Cardiac muscle cell (in vitro differentiated cells and primary cell): Measurements from ENCODE around the gene AVPR2. TPM values are rescaled to one million over a fixed set of nuclear protein-coding genes. Genes with fewer than 3 reads are reported as not detected.
A peak's percentile ranks its signal among the peaks of the same experiment; 100 is the strongest.

Experiments
- DNase-seq, 2 donors: peaks; one replicate each; pipeline versions ENCODE4 v3.0.0 to v3.0.0-alpha.2; 2010 to 2017; ENCODE audit warnings: low read depth in 1 of 2, low spot score in 1 of 2
- H3K27ac ChIP-seq: fragments of 200-600 bp; sonication (generic); 2 replicates; pipeline ENCODE4 v1.5.1; 2016
- H3K27me3 ChIP-seq: fragments of 200-600 bp; sonication (generic); 2 replicates; pipeline ENCODE4 v1.6.0; 2016; ENCODE audit warnings: control low read depth
- H3K36me3 ChIP-seq: fragments of 200-600 bp; sonication (generic); 2 replicates; pipeline ENCODE4 v1.5.1; 2016; ENCODE audit warnings: control low read depth
- H3K4me1 ChIP-seq: fragments of 200-600 bp; sonication (generic); 2 replicates; pipeline ENCODE4 v1.8.1; 2017; ENCODE audit warnings: low read depth, mild to moderate bottlenecking, mixed run types
- H3K4me3 ChIP-seq: fragments of 200-600 bp; sonication (generic); 2 replicates; pipeline ENCODE4 v1.5.1; 2016; ENCODE audit warnings: mild to moderate bottlenecking
- H3K9me3 ChIP-seq: fragments of 200-600 bp; sonication (generic); 2 replicates; pipeline ENCODE4 v1.5.1; 2017; ENCODE audit warnings: low read depth, mild to moderate bottlenecking, control low read depth
- CTCF ChIP-seq: IDR thresholded peaks from 2 replicates; pipeline ENCODE4 v1.5.1; 2012; ENCODE audit warnings: low read depth, mild to moderate bottlenecking, low read length
- polyA plus RNA-seq: library from polyadenylated mRNA; unstranded; fragments of >200 nt; fragmentation: Nextera tagmentation; extraction: Ambion mirVana; gene quantifications from 2 replicates; pipeline ENCODE4 v1.2.1, GENCODE V29; 2016
- total RNA-seq: library from RNA; depleted of rRNA; stranded (reverse); fragments of >200 nt; gene quantifications from 2 replicates; pipeline ENCODE4 v1.2.3, GENCODE V29; 2016

The AVPR2 gene
- total and polyA plus RNA-seq, 2 experiments from 2014 or later = 0.11 TPM; not detected in 1

- Histone ChIP-seq H3K9me3 (no peaks in the 10 kb centered on the region), H3K27ac (no peak overlapping the region), H3K27me3 (no peaks in the 10 kb centered on the region), H3K4me1 (no peaks in the 10 kb centered on the region), H3K4me3 (no peak overlapping the region), H3K36me3 (no peaks in the 10 kb centered on the region)
- peak in 1 of 2 donors; percentile 28 for DNase-seq
- no peak for TF ChIP-seq CTCF
These were observed 41.9 kb upstream of the AVPR2 start for GRCh38 chrX:153862369-153863250.

GRCh38 chrX:153863251-153863991 is 41.1 kb upstream of the AVPR2 start:
- no peak overlapping the region for H3K27ac ChIP-seq
- H3K4me3 ChIP-seq = no peak overlapping the region
- no peaks in the 10 kb centered on the region for H3K9me3 ChIP-seq
- DNase-seq = no peak
- no peaks in the 10 kb centered on the region for H3K36me3 ChIP-seq
- no peaks in the 10 kb centered on the region for H3K27me3 ChIP-seq
- H3K4me1 ChIP-seq = no peaks in the 10 kb centered on the region
- TF ChIP-seq CTCF = no peak

GRCh38 chrX:153864101-153864500 is 40.4 kb upstream of the AVPR2 start:
- TF ChIP-seq CTCF = no peak
- no peaks in the 10 kb centered on the region for H3K4me1 ChIP-seq
- no peaks in the 10 kb centered on the region for H3K9me3 ChIP-seq
- H3K4me3 ChIP-seq = no peak overlapping the region
- H3K27ac ChIP-seq = no peak overlapping the region
- H3K27me3 ChIP-seq = no peaks in the 10 kb centered on the region
- H3K36me3 ChIP-seq = no peaks in the 10 kb centered on the region
- DNase-seq = no peak

GRCh38 chrX:153864561-153865320 is 39.7 kb upstream of the AVPR2 start:
- H3K27me3 ChIP-seq = no peaks in the 10 kb centered on the region
- no peak for DNase-seq

More at GRCh38 chrX:153864561-153865320, 39.7 kb upstream of the AVPR2 start:
- H3K9me3 ChIP-seq = no peaks in the 10 kb centered on the region
- no peak overlapping the region for H3K27ac ChIP-seq
- H3K4me1 ChIP-seq = no peaks in the 10 kb centered on the region
- no peak overlapping the region for H3K4me3 ChIP-seq
- H3K36me3 ChIP-seq = no peaks in the 10 kb centered on the region
- TF ChIP-seq CTCF = no peak
